22Rv1 (cell line): Measurements from ENCODE around the gene TAF3.
"Not testable (repeated sequence)": the region's sequence is repeated elsewhere in the genome, so short reads cannot be mapped to it uniquely, and the experiment has no call there.

ENCODE experiments used
- CTCF ChIP-seq: fragments of 450-650 bp; IDR thresholded peaks from 2 replicates; pipeline ENCODE4 v1.5.1; 2017; ENCODE audit warnings: mild to moderate bottlenecking
- ZFX ChIP-seq: fragments of 450-650 bp; IDR thresholded peaks from 2 replicates; pipeline ENCODE4 v1.6.1; 2017; ENCODE audit warnings: antibody characterized with exemption, borderline replicate concordance

GRCh38 chr10:7811743-7812142 is 6.6 kb upstream of the TAF3 start:
- not testable (repeated sequence) for TF ChIP-seq CTCF, ZFX
